ENCODE data around the gene TMF1.

DNA sequence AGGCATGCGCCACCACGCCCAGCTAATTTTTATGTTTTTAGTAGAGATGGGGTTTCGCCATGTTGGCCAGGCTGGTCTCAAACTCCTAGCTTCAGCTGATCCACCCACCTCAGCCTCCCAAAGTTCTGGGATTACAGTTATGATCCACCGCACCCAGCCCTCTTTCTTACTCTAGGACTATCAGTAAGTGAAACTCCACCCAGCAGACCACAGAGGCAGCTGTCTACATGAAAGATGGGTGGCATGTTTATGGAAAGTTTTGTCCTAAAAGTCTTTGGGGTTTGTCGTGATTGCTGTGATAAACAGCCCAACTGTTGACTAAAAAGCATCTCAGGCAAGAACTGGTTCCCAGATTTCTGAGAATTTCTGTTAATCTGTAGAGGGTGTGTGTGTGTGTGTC is 43.5 kb upstream of the TMF1 start:
- TF ChIP-seq POLR2AphosphoS5 (IDR thresholded peaks at IDR 0.05), result no peak
- TF ChIP-seq, protein P1, sequence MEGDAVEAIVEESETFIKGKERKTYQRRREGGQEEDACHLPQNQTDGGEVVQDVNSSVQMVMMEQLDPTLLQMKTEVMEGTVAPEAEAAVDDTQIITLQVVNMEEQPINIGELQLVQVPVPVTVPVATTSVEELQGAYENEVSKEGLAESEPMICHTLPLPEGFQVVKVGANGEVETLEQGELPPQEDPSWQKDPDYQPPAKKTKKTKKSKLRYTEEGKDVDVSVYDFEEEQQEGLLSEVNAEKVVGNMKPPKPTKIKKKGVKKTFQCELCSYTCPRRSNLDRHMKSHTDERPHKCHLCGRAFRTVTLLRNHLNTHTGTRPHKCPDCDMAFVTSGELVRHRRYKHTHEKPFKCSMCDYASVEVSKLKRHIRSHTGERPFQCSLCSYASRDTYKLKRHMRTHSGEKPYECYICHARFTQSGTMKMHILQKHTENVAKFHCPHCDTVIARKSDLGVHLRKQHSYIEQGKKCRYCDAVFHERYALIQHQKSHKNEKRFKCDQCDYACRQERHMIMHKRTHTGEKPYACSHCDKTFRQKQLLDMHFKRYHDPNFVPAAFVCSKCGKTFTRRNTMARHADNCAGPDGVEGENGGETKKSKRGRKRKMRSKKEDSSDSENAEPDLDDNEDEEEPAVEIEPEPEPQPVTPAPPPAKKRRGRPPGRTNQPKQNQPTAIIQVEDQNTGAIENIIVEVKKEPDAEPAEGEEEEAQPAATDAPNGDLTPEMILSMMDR (IDR thresholded peaks at IDR 0.05 in 8 of 11, conservative IDR thresholded peaks at IDR 0.05 in 3 of 11), result no peak
- TF ChIP-seq POLR2A (IDR thresholded peaks at IDR 0.05), result no peak
